Mesenchymal stem cell (in vitro differentiated cells and primary cell): ENCODE measurements around the gene RAP1GDS1.

ENCODE experiments used
- DNase-seq: peaks from one replicate; pipeline ENCODE4 v3.0.0-alpha.2; 2013
- H2AFZ ChIP-seq: one replicate; pipeline ENCODE4 v1.6.1; 2013; ENCODE audit warnings: low read depth, mild to moderate bottlenecking, control low read depth, inconsistent platforms, low read length, moderate library complexity
- H2AK5ac ChIP-seq: 2 replicates; pipeline ENCODE4 v1.6.1; 2013; ENCODE audit warnings: low read length, moderate library complexity, mild to moderate bottlenecking, inconsistent platforms; ENCODE audit not compliant: severe bottlenecking
- H2BK120ac ChIP-seq: one replicate; pipeline ENCODE4 v1.6.1; 2013; ENCODE audit warnings: low read depth, mild to moderate bottlenecking, inconsistent platforms, low read length, moderate library complexity
- H2BK12ac ChIP-seq, 2 experiments: one replicate each; pipeline ENCODE4 v1.6.1; 2013; ENCODE audit warnings: inconsistent platforms in 2 of 2, low read length in 2 of 2, mild to moderate bottlenecking in 2 of 2, moderate library complexity in 2 of 2, control low read depth in 1 of 2
- H2BK15ac ChIP-seq: one replicate; pipeline ENCODE4 v1.6.1; 2013; ENCODE audit warnings: mild to moderate bottlenecking, low read depth, inconsistent platforms; ENCODE audit not compliant: poor library complexity, severe bottlenecking
- H2BK5ac ChIP-seq: 2 replicates; pipeline ENCODE4 v1.6.1; 2013; ENCODE audit warnings: low read depth, mild to moderate bottlenecking, low read length, control low read depth, inconsistent platforms; ENCODE audit not compliant: poor library complexity, severe bottlenecking
- H3K14ac ChIP-seq, 2 experiments: one replicate each; pipeline ENCODE4 v1.6.1; 2013; ENCODE audit warnings: inconsistent platforms in 2 of 2, low read length in 2 of 2, control low read depth in 1 of 2, mild to moderate bottlenecking in 1 of 2, moderate library complexity in 1 of 2
- H3K18ac ChIP-seq, 2 experiments: one replicate each; pipeline ENCODE4 v1.6.1; 2013; ENCODE audit warnings: inconsistent platforms in 2 of 2, low read length in 2 of 2, control low read depth in 1 of 2, low read depth in 1 of 2, mild to moderate bottlenecking in 1 of 2
- H3K23ac ChIP-seq, 2 experiments: one replicate each; pipeline ENCODE4 v1.6.1; 2013; ENCODE audit warnings: inconsistent platforms in 2 of 2, low read length in 2 of 2, mild to moderate bottlenecking in 2 of 2, moderate library complexity in 2 of 2, control low read depth in 1 of 2
- H3K27ac ChIP-seq: 2 replicates; pipeline ENCODE4 v1.5.1; 2013; ENCODE audit warnings: mild to moderate bottlenecking, moderate library complexity, low read length, control low read depth, inconsistent platforms; ENCODE audit not compliant: poor library complexity, severe bottlenecking
- H3K27me3 ChIP-seq, 2 experiments: 2 replicates each; pipeline versions ENCODE4 v1.6.1 to v1.7.0; 2013; ENCODE audit warnings: low read length in 2 of 2, mild to moderate bottlenecking in 2 of 2, moderate library complexity in 2 of 2, control low read depth in 1 of 2, inconsistent platforms in 1 of 2; ENCODE audit not compliant: control insufficient read depth in 1 of 2, insufficient read depth in 1 of 2
- H3K36me3 ChIP-seq, 2 experiments: 2 replicates each; pipeline versions ENCODE4 v1.6.1 to v1.7.0; 2013; ENCODE audit warnings: low read length in 2 of 2, control low read depth in 1 of 2, inconsistent platforms in 1 of 2, low read depth in 1 of 2, mild to moderate bottlenecking in 1 of 2; ENCODE audit not compliant: insufficient read depth in 2 of 2, control insufficient read depth in 1 of 2
- H3K4ac ChIP-seq, 2 experiments: one replicate each; pipeline ENCODE4 v1.6.1; 2013; ENCODE audit warnings: inconsistent platforms in 2 of 2, low read length in 2 of 2, mild to moderate bottlenecking in 2 of 2, moderate library complexity in 2 of 2, control low read depth in 1 of 2, low read depth in 1 of 2
- H3K4me1 ChIP-seq: 2 replicates; pipeline ENCODE4 v1.6.1; 2013; ENCODE audit warnings: low read depth, low read length, control low read depth; ENCODE audit not compliant: control insufficient read depth, insufficient read depth
- H3K4me2 ChIP-seq: 2 replicates; pipeline ENCODE4 v1.6.1; 2013; ENCODE audit warnings: low read length, mild to moderate bottlenecking, inconsistent platforms; ENCODE audit not compliant: poor library complexity, severe bottlenecking
- H3K4me3 ChIP-seq, 2 experiments: 2 replicates each; pipeline versions ENCODE4 v1.5.1 to v1.7.0; 2013; ENCODE audit warnings: low read length in 2 of 2, mild to moderate bottlenecking in 2 of 2, control low read depth in 1 of 2, low read depth in 1 of 2; ENCODE audit not compliant: insufficient read depth in 1 of 2
- H3K79me1 ChIP-seq: replicated peaks from 2 replicates; pipeline ENCODE4 v1.6.1; 2013; ENCODE audit warnings: mild to moderate bottlenecking, control low read depth, low read length, inconsistent platforms; ENCODE audit not compliant: poor library complexity, severe bottlenecking
- H3K9ac ChIP-seq: 2 replicates; pipeline ENCODE4 v1.7.0; 2013; ENCODE audit warnings: mild to moderate bottlenecking, low read length, moderate library complexity
- H3K9me3 ChIP-seq: 2 replicates; pipeline ENCODE4 v1.7.0; 2013; ENCODE audit warnings: mild to moderate bottlenecking, low read length; ENCODE audit not compliant: control insufficient read depth
- H4K8ac ChIP-seq: one replicate; pipeline ENCODE4 v1.6.1; 2013; ENCODE audit warnings: inconsistent platforms, mild to moderate bottlenecking, low read length, moderate library complexity
- H4K91ac ChIP-seq: one replicate; pipeline ENCODE4 v1.6.1; 2013; ENCODE audit warnings: mild to moderate bottlenecking, low read length, inconsistent platforms
- WGBS: methylation state at CpG from one replicate; pipeline ENCODE4 v1.1.7; 2013; ENCODE audit warnings: mixed read lengths; 5-methylcytosine and 5-hydroxymethylcytosine counted together

Gene RAP1GDS1

GRCh38 chr4:98430708-98431403 is 169.7 kb downstream of the RAP1GDS1 start:
- Histone ChIP-seq H3K4me2 (no peak overlapping the region), H2BK12ac (no peak overlapping the region)

GRCh38 chr4:98433691-98434090 is 172.5 kb downstream of the RAP1GDS1 start:
- H2AFZ ChIP-seq, result no peak overlapping the region
- H3K79me1 ChIP-seq, result peaks cover 7% of the 10 kb centered on the region
- no peak overlapping the region for H2BK120ac ChIP-seq
- no peak overlapping the region for H3K18ac ChIP-seq
- H3K4me1 ChIP-seq, result no peaks in the 10 kb centered on the region
- H3K4me2 ChIP-seq, result no peak overlapping the region
- no peaks in the 10 kb centered on the region for H3K9me3 ChIP-seq
- H2BK5ac ChIP-seq, result no peak overlapping the region
- no peak overlapping the region for H3K27ac ChIP-seq
- H2AK5ac ChIP-seq, result no peak overlapping the region
- H3K4me3 ChIP-seq, result no peak overlapping the region
- H4K8ac ChIP-seq, result no peak overlapping the region
- no CpG with 5 or more reads among the region's 1 CpG for WGBS
- H2BK15ac ChIP-seq, result no peak overlapping the region
- no peak overlapping the region for H3K4ac ChIP-seq
- no peak overlapping the region for H4K91ac ChIP-seq
- no peak for DNase-seq
- no peaks in the 10 kb centered on the region for H3K27me3 ChIP-seq
- no peak overlapping the region for H3K23ac ChIP-seq
- H3K36me3 ChIP-seq, result peaks cover 8 to 26% of the 10 kb centered on the region in 2 experiments
- H2BK12ac ChIP-seq, result no peak overlapping the region
- H3K14ac ChIP-seq, result no peak overlapping the region
- H3K9ac ChIP-seq, result no peak overlapping the region

More at GRCh38 chr4:98430708-98431403, 169.7 kb downstream of the RAP1GDS1 start:
- Histone ChIP-seq H2BK120ac (no peak overlapping the region), H3K4me3 (no peak overlapping the region), H3K79me1 (peaks cover 7% of the 10 kb centered on the region), H3K4me1 (no peaks in the 10 kb centered on the region), H3K27me3 (no peaks in the 10 kb centered on the region), H2BK15ac (no peak overlapping the region), H4K91ac (no peak overlapping the region), H3K23ac (no peak overlapping the region), H3K4ac (no peak overlapping the region), H4K8ac (no peak overlapping the region), H3K36me3 (peaks cover 5 to 17% of the 10 kb centered on the region in 2 experiments), H3K9ac (no peak overlapping the region), H2AK5ac (no peak overlapping the region), H3K18ac (no peak overlapping the region), H2BK5ac (no peak overlapping the region), H3K27ac (peak overlapping the region; percentile 79), H2AFZ (no peak overlapping the region), H3K14ac (no peak overlapping the region), H3K9me3 (no peaks in the 10 kb centered on the region)
- 19% methylated on average over 3 of the region's 4 CpGs for WGBS
- DNase-seq, result peak; percentile 70

GRCh38 chr4:98434816-98435215 is 173.6 kb downstream of the RAP1GDS1 start:
- Histone ChIP-seq H3K79me1 (peaks cover 8% of the 10 kb centered on the region), H3K18ac (no peak overlapping the region), H2BK5ac (no peak overlapping the region), H2BK12ac (no peak overlapping the region), H3K4me2 (no peak overlapping the region), H4K8ac (peak overlapping the region; percentile 37), H2AFZ (no peak overlapping the region), H3K23ac (no peak overlapping the region), H3K36me3 (peaks cover 8 to 26% of the 10 kb centered on the region in 2 experiments), H2BK15ac (no peak overlapping the region), H2BK120ac (no peak overlapping the region), H3K9ac (no peak overlapping the region), H3K4ac (no peak overlapping the region), H3K27me3 (no peaks in the 10 kb centered on the region), H3K9me3 (no peaks in the 10 kb centered on the region), H2AK5ac (no peak overlapping the region), H3K27ac (no peak overlapping the region), H4K91ac (no peak overlapping the region), H3K4me3 (no peak overlapping the region), H3K4me1 (no peaks in the 10 kb centered on the region), H3K14ac (no peak overlapping the region)
- WGBS, result 95% methylated on average over 6 of the region's 6 CpGs
- no peak for DNase-seq

GRCh38 chr4:98444371-98444770 is 183.2 kb downstream of the RAP1GDS1 start:
- Histone ChIP-seq H3K4me1 (peaks cover 6% of the 10 kb centered on the region), H2AFZ (no peak overlapping the region), H3K9ac (no peak overlapping the region), H3K27ac (no peak overlapping the region), H3K18ac (no peak overlapping the region), H2AK5ac (no peak overlapping the region), H2BK5ac (no peak overlapping the region), H3K4me3 (no peak overlapping the region), H2BK12ac (no peak overlapping the region), H4K91ac (no peak overlapping the region), H3K9me3 (no peaks in the 10 kb centered on the region), H4K8ac (no peak overlapping the region), H3K36me3 (peaks cover 3 to 42% of the 10 kb centered on the region in 2 experiments), H3K14ac (no peak overlapping the region), H3K4me2 (no peak overlapping the region), H2BK120ac (no peak overlapping the region), H3K79me1 (peaks cover 5% of the 10 kb centered on the region), H3K23ac (no peak overlapping the region), H3K27me3 (no peaks in the 10 kb centered on the region), H3K4ac (no peak overlapping the region), H2BK15ac (no peak overlapping the region)
- DNase-seq, result no peak
